ENCODE results near the gene CTNNA3.

Gene CTNNA3

GRCh38 chr10:66983475-66983818 is 712.5 kb downstream of the CTNNA3 start:
- Mint-ChIP-seq H3K27me3 (no peaks in the 10 kb centered on the region), H3K4me3 (no peak overlapping the region), H3K9me3 (peaks cover 8 to 9% of the 10 kb centered on the region in 2 donors), H3K36me3 (ENCODE audit: insufficient read depth) (no peaks in the 10 kb centered on the region), H3K27ac (no peak overlapping the region), H3K4me1 (ENCODE audit: low read depth in 2 of 2) (no peaks in the 10 kb centered on the region)
- no peak for DNase-seq
- no peak for ATAC-seq (replicated peaks)

DNA sequence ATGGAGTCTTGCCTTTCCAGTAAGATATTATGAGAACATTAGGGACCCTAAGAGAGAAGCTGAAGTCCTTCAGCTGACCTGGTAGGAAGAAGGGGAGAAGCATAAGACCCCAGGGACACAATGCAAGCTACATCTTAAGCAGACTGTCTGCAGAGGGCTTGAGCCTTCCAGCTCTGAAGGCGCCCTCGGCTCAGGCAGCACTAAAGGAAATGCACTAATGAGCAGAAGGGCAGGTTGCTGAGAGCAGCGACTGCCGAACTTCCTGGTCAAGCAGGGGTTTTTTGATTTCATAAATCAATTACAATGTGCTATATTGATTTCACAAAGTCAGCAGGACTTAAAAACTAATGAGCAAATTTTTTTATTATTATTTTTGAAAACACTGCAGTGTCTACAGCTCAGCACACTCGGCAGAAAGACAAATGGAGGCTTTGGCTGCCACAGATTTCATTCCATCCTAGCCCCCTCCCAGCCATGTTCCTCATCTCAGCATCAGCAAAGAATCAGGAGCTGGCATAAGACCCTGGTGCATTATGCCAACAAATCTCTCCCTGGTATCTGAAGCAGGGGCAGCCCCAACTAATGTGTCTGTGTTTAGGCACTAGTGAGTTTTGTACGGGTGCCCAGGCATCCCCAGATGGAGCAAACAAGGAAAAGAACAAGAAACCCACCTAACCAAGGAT is 713.1 kb downstream of the CTNNA3 start:
- H3K4me1 Mint-ChIP-seq (ENCODE audit: low read depth in 2 of 2), result no peaks in the 10 kb centered on the region
- ATAC-seq (replicated peaks), result no peak
- peaks cover 8 to 9% of the 10 kb centered on the region in 2 donors for H3K9me3 Mint-ChIP-seq

DNA sequence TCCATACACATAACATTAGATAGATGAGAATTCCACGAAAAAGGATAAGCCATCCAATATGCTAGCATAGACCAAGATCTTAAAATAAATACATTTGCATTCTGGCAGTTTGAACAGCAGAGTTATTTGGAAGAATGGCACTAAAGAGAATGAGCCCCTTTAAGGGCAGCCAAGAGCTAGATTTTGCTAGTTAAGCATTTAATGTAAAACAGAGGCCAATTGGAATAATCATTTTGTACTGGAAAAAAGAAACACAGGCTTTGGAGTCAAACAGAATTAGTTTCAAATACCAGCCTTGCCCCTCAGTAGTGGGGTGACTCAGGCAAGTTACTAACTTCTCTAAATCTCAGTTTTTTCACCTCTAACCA is 714.0 kb downstream of the CTNNA3 start:
- ATAC-seq (replicated peaks), result no peak
- Mint-ChIP-seq H3K36me3 (ENCODE audit: insufficient read depth) (no peaks in the 10 kb centered on the region), H3K9me3 (peaks cover 6 to 9% of the 10 kb centered on the region in 2 donors), H3K27ac (no peak overlapping the region), H3K27me3 (no peaks in the 10 kb centered on the region), H3K4me3 (no peak overlapping the region), H3K4me1 (ENCODE audit: low read depth in 2 of 2) (no peaks in the 10 kb centered on the region)
- DNase-seq, result no peak

More for the DNA sequence above, 713.1 kb downstream of the CTNNA3 start:
- Mint-ChIP-seq H3K27me3 (no peaks in the 10 kb centered on the region), H3K27ac (no peak overlapping the region), H3K4me3 (no peak overlapping the region), H3K36me3 (ENCODE audit: insufficient read depth) (no peaks in the 10 kb centered on the region)
- no peak for DNase-seq

DNA sequence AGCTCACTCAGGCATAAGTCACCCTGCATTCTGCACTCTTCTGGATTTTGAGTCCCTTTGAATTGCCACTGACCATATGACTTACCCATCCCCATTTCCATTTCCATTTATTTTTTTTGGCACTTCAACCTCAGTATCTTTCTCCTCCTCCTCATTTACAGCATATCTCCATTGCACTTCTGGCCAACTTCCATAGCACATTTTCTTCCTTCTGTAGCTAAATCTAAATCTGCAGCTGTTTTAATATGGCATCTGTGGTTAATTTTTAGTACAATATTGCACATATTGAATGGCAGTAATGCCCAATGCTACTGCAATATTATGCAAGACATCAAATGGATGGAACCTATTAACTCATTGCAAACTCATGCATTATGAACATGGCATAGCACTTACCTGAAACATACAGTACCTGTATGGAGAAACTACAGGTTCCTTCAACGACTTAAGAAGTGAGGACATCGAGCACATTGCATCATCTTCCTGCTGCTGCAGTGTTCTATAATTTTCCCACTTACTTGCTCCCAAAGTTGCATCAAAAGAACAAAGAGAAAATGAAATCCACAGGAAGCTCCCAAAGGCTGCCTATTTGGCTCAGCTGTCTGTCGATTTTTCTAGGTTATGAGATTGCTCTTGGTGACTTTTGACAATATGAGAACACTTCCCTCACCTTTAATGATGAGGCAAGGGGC is 714.5 kb downstream of the CTNNA3 start:
- DNase-seq (no peak), ATAC-seq (replicated peaks) (no peak)
- Mint-ChIP-seq H3K27ac (no peak overlapping the region), H3K36me3 (ENCODE audit: insufficient read depth) (no peaks in the 10 kb centered on the region), H3K27me3 (no peaks in the 10 kb centered on the region), H3K4me1 (ENCODE audit: low read depth in 2 of 2) (no peaks in the 10 kb centered on the region), H3K4me3 (no peak overlapping the region), H3K9me3 (peaks cover under 1 to 7% of the 10 kb centered on the region in 2 donors)

DNA sequence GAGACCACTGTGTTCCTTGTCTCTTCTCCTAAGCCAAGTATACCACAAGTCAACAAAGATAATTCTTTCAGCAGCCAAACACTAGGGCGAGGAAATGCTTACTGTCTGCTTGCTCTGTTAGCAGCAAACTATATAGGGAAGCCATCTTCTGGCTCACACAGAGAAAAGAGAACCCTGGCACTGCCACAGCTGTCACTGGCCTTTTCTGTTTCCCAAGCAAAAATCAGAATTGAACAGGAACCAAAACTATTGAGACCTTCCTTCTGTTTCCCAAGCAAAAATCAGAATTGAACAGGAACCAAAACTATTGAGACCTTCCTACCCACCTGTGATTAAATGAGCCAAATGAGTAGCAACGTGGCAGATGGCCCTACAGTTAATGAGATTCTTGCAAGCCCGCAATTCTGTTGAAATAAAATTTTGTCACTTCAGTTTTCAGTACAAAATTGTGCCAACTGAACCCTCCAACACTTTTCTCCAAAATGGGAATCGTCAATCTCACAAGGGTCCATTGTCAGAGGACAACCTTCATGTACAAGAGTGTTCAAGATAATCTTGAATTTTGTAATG is 715.7 kb downstream of the CTNNA3 start:
- no peak for ATAC-seq (replicated peaks)
- H3K4me3 Mint-ChIP-seq, result no peak overlapping the region
- H3K27ac Mint-ChIP-seq, result no peak overlapping the region
- H3K27me3 Mint-ChIP-seq, result no peaks in the 10 kb centered on the region
- H3K4me1 Mint-ChIP-seq (ENCODE audit: low read depth in 2 of 2), result no peaks in the 10 kb centered on the region
- no peak for DNase-seq
- no peaks in the 10 kb centered on the region for H3K36me3 Mint-ChIP-seq (ENCODE audit: insufficient read depth)
- H3K9me3 Mint-ChIP-seq, result peaks cover 0 to 7% of the 10 kb centered on the region in 2 donors

GRCh38 chr10:66964946-66965345 is 731.0 kb downstream of the CTNNA3 start:
- H3K4me3 Mint-ChIP-seq, result no peak overlapping the region
- no peaks in the 10 kb centered on the region for H3K4me1 Mint-ChIP-seq (ENCODE audit: low read depth in 2 of 2)
- no peaks in the 10 kb centered on the region for H3K36me3 Mint-ChIP-seq (ENCODE audit: insufficient read depth)
- DNase-seq (no peak), ATAC-seq (replicated peaks) (no peak)
- H3K27me3 Mint-ChIP-seq, result no peaks in the 10 kb centered on the region
- H3K27ac Mint-ChIP-seq, result no peak overlapping the region
- peaks cover 1% of the 10 kb centered on the region in 2 donors for H3K9me3 Mint-ChIP-seq

DNA sequence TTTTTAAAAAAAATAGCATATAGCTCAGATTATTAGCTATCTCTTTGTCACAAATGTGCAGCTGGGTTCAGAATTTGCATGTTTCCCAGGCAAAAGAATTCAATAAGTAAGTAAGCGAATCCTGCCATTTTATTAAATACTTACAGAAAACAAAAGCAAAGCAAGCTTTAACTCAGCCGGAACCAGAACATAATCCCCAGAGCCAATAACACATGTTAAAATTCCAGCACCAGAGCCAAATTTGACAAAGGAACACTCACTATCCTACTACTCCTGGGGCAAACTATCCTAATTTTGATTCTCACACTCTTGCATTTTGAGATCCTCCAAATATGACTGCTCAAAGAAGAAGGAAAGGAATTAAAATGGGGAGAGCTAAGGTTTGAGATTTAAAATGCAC is 737.5 kb downstream of the CTNNA3 start:
- H3K27me3 Mint-ChIP-seq, result no peaks in the 10 kb centered on the region
- DNase-seq (no peak), ATAC-seq (replicated peaks) (no peak)

DNA sequence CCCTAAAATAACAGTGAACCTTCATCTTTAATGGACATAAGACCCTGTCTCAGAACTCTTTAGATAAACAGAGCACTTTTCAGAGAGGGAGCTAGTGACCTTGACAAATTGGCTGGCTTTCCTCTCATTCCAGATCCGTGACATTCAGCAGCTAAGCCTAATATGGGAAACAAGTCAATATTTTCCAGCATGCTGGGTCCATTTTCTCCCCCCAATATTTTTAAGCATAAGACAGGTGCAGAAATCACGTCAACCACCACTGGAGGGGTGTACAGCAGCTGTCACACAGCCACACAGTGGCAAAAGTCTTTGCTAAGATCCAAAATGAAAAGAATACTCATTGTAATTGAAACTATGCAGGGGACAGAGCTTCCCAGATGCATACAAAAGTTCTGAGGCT is 744.1 kb downstream of the CTNNA3 start:
- Mint-ChIP-seq H3K9me3 (peaks cover 2 to 10% of the 10 kb centered on the region in 2 donors), H3K27me3 (no peaks in the 10 kb centered on the region), H3K4me3 (no peak overlapping the region), H3K36me3 (ENCODE audit: insufficient read depth) (no peaks in the 10 kb centered on the region), H3K27ac (no peak overlapping the region), H3K4me1 (ENCODE audit: low read depth in 2 of 2) (no peaks in the 10 kb centered on the region)
- no peak for ATAC-seq (replicated peaks)
- no peak for DNase-seq

More for the DNA sequence above, 737.5 kb downstream of the CTNNA3 start:
- H3K36me3 Mint-ChIP-seq (ENCODE audit: insufficient read depth), result no peaks in the 10 kb centered on the region
- H3K4me3 Mint-ChIP-seq, result no peak overlapping the region
- peaks cover 7 to 8% of the 10 kb centered on the region in 2 donors for H3K9me3 Mint-ChIP-seq
- no peaks in the 10 kb centered on the region for H3K4me1 Mint-ChIP-seq (ENCODE audit: low read depth in 2 of 2)
- H3K27ac Mint-ChIP-seq, result no peak overlapping the region

DNA sequence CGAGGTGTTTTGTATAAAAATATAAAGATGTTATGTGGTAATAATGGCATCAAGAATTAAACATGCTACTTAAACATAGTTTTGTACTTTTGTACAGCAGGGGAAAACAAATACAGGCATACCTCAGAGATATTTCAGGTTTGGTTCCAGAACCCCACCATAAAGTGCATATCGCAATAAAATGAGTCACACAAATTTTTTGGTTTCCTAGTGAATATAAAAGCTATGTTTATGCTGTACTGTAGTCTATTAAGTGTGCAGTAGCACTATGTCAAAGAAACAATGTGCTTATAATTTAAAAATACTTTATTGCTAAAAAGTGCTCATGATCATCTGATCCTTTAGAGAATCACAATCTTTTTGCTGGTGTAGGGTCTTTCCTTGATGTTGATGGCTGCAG is 752.4 kb downstream of the CTNNA3 start:
- peaks cover 9 to 15% of the 10 kb centered on the region in 2 donors for H3K9me3 Mint-ChIP-seq
- no peaks in the 10 kb centered on the region for H3K36me3 Mint-ChIP-seq (ENCODE audit: insufficient read depth)
- H3K4me1 Mint-ChIP-seq (ENCODE audit: low read depth in 2 of 2), result no peaks in the 10 kb centered on the region
- no peaks in the 10 kb centered on the region for H3K27me3 Mint-ChIP-seq
- H3K4me3 Mint-ChIP-seq, result no peak overlapping the region
- ATAC-seq (replicated peaks) (no peak), DNase-seq (no peak)
- H3K27ac Mint-ChIP-seq, result no peak overlapping the region

- Mint-ChIP-seq H3K4me1 (ENCODE audit: low read depth in 2 of 2) (no peaks in the 10 kb centered on the region), H3K36me3 (ENCODE audit: insufficient read depth) (no peaks in the 10 kb centered on the region), H3K4me3 (no peak overlapping the region), H3K27me3 (no peaks in the 10 kb centered on the region), H3K9me3 (peaks cover 11 to 13% of the 10 kb centered on the region in 2 donors), H3K27ac (no peak overlapping the region)
- ATAC-seq (replicated peaks) (no peak), DNase-seq (no peak)
Observed at GRCh38 chr10:66942407-66942806, 753.6 kb downstream of the CTNNA3 start.

GRCh38 chr10:66941491-66941890 is 754.5 kb downstream of the CTNNA3 start:
- H3K27me3 Mint-ChIP-seq, result no peaks in the 10 kb centered on the region
- no peak for DNase-seq
- ATAC-seq (replicated peaks), result no peak
- no peak overlapping the region for H3K27ac Mint-ChIP-seq
- peaks cover 11 to 14% of the 10 kb centered on the region in 2 donors for H3K9me3 Mint-ChIP-seq
- no peaks in the 10 kb centered on the region for H3K4me1 Mint-ChIP-seq (ENCODE audit: low read depth in 2 of 2)
- H3K4me3 Mint-ChIP-seq, result no peak overlapping the region
- no peaks in the 10 kb centered on the region for H3K36me3 Mint-ChIP-seq (ENCODE audit: insufficient read depth)

GRCh38 chr10:66940965-66941364 is 755.0 kb downstream of the CTNNA3 start:
- peaks cover 11 to 19% of the 10 kb centered on the region in 2 donors for H3K9me3 Mint-ChIP-seq
- no peak for ATAC-seq (replicated peaks)
- H3K36me3 Mint-ChIP-seq (ENCODE audit: insufficient read depth), result no peaks in the 10 kb centered on the region
- H3K27ac Mint-ChIP-seq, result no peak overlapping the region
- no peak for DNase-seq
- H3K4me1 Mint-ChIP-seq (ENCODE audit: low read depth in 2 of 2), result no peaks in the 10 kb centered on the region
- H3K4me3 Mint-ChIP-seq, result no peak overlapping the region
- no peaks in the 10 kb centered on the region for H3K27me3 Mint-ChIP-seq

- H3K36me3 Mint-ChIP-seq (ENCODE audit: insufficient read depth), result no peaks in the 10 kb centered on the region
- H3K4me1 Mint-ChIP-seq (ENCODE audit: low read depth in 2 of 2), result no peaks in the 10 kb centered on the region
- H3K27me3 Mint-ChIP-seq, result no peaks in the 10 kb centered on the region
- ATAC-seq (replicated peaks) (no peak), DNase-seq (no peak)
- H3K4me3 Mint-ChIP-seq, result no peak overlapping the region
- H3K9me3 Mint-ChIP-seq, result peaks cover 5 to 14% of the 10 kb centered on the region in 2 donors
- no peak overlapping the region for H3K27ac Mint-ChIP-seq
Observed at GRCh38 chr10:66934711-66935110, 761.3 kb downstream of the CTNNA3 start.

- no peaks in the 10 kb centered on the region for H3K36me3 Mint-ChIP-seq (ENCODE audit: insufficient read depth)
- peaks cover 0 to 8% of the 10 kb centered on the region in 2 donors for H3K9me3 Mint-ChIP-seq
- no peak overlapping the region for H3K27ac Mint-ChIP-seq
- DNase-seq, result no peak
- ATAC-seq (replicated peaks), result no peak
- no peaks in the 10 kb centered on the region for H3K4me1 Mint-ChIP-seq (ENCODE audit: low read depth in 2 of 2)
- peaks cover 0 to 14% of the 10 kb centered on the region in 2 donors for H3K27me3 Mint-ChIP-seq
- no peak overlapping the region for H3K4me3 Mint-ChIP-seq
Observed at GRCh38 chr10:66931949-66932343, 764.0 kb downstream of the CTNNA3 start.

Data from effector memory CD8-positive, alpha-beta T cell (primary cell).